ENCODE results near the gene CAPN5. TPM values are rescaled to one million over a fixed set of nuclear protein-coding genes. Genes with fewer than 3 reads are reported as not detected.
A peak's percentile ranks its signal among the peaks of the same experiment; 100 is the strongest.

The CAPN5 gene
- total and polyA plus RNA-seq, 2 of the 13 experiments (the other 11 are each of a cell fraction or from before 2014, with no cell fraction given) = 0.27 to 1.2 TPM

- TF ChIP-seq ZNF276 (CRISPR knock-in tag; IDR thresholded peaks at IDR 0.05; ENCODE audit: low read depth) (no peak; the same call in 1 of the 2 replicates), SNAPC5 (CRISPR knock-in tag; IDR thresholded peaks at IDR 0.05; ENCODE audit: borderline replicate concordance) (no peak), DDIT3 (CRISPR knock-in tag; IDR thresholded peaks at IDR 0.05) (no peak), HNRNPL (IDR thresholded peaks at IDR 0.05; ENCODE audit: low read depth, low read length) (peak; percentile 92), NAIF1 (CRISPR knock-in tag; IDR thresholded peaks at IDR 0.05; ENCODE audit: borderline replicate concordance) (no peak), ZNF557 (CRISPR knock-in tag; IDR thresholded peaks at IDR 0.05) (no peak), FOXK2 (IDR thresholded peaks at IDR 0.05) (no peak), KDM6A (CRISPR knock-in tag; IDR thresholded peaks at IDR 0.05; ENCODE audit: low read depth) (no peak), ZBTB49 (CRISPR knock-in tag; IDR thresholded peaks at IDR 0.05; ENCODE audit: borderline replicate concordance) (no peak), RNF2 (conservative IDR thresholded peaks at IDR 0.05; ENCODE audit: low read depth) (no peak), ZNF616 (CRISPR knock-in tag; IDR thresholded peaks at IDR 0.05; ENCODE audit: low read depth) (peak; percentile 35; the same call in 1 of the 2 replicates), REST (IDR thresholded peaks at IDR 0.05; ENCODE audit: borderline replicate concordance in 1 of 2, low read depth in 1 of 2, low read length in 2 of 2) (peak; percentile 25 to 85), HNF4G (IDR thresholded peaks at IDR 0.05; ENCODE audit: borderline replicate concordance, low read depth, low read length) (no peak), HNF4G (CRISPR knock-in tag; IDR thresholded peaks at IDR 0.05; ENCODE audit: borderline replicate concordance, low read depth) (0 out of 2 replicates have a peak, but pooled peaks have one; percentile 50), ZSCAN25 (CRISPR knock-in tag; IDR thresholded peaks at IDR 0.05) (no peak), MAZ (IDR thresholded peaks at IDR 0.05; ENCODE audit: borderline replicate concordance, low read depth, low read length) (no peak), MAZ (CRISPR knock-in tag; IDR thresholded peaks at IDR 0.05; ENCODE audit: low read depth) (peak; percentile 65), ZNF441 (CRISPR knock-in tag; IDR thresholded peaks at IDR 0.05; ENCODE audit: borderline replicate concordance) (peak; percentile 81; the same call in 1 of the 2 replicates)
- TF ChIP-seq, protein P1, sequence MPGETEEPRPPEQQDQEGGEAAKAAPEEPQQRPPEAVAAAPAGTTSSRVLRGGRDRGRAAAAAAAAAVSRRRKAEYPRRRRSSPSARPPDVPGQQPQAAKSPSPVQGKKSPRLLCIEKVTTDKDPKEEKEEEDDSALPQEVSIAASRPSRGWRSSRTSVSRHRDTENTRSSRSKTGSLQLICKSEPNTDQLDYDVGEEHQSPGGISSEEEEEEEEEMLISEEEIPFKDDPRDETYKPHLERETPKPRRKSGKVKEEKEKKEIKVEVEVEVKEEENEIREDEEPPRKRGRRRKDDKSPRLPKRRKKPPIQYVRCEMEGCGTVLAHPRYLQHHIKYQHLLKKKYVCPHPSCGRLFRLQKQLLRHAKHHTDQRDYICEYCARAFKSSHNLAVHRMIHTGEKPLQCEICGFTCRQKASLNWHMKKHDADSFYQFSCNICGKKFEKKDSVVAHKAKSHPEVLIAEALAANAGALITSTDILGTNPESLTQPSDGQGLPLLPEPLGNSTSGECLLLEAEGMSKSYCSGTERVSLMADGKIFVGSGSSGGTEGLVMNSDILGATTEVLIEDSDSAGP (CRISPR knock-in tag; IDR thresholded peaks at IDR 0.05; ENCODE audit: borderline replicate concordance) = 0 out of 2 replicates have a peak, but pooled peaks have one; percentile 36
Measured at GRCh38 chr11:77127920-77128691, 61.3 kb downstream of the CAPN5 start, which contains the start of gene MYO7A (continued).

Measured in HepG2 (cell line).